ENCODE results near the gene LOC128125822.

LOC128125822 gene

DNA sequence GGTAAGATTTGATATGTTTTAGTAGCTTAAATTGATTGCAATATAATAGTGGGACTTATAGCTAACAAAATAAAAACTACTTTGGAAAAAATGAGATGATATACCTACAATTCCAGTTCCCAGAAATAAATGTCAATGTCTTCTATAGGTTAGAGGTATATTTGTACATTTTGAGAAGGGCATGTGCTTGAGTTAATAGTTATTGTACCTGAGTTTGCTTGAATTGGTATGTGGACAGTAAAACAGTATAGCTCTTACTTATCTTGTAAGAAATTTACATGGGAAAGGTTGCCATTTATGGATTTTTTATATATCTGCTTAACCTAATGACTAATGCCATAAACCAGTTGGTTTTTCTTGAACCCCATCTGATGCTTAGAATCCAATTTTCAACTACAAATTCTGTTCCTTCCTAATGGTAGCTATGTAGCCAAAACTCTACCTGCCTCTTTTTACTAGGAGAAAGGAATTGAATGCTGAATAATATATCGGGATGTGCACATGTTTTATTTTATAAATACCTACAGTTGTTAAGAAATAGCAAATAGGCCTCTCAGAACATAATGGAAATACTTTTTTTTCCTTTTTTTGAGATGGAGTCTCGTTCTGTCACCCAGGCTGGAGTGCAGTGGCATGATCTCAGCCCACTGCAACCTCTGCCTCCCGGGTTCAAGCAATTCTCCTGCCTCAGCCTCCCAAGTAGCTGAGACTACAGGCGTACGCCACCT is 4.9 kb downstream of the LOC128125822 start:
- no peaks in the 10 kb centered on the region for H3K27me3 ChIP-seq (ENCODE audit: control insufficient read depth, insufficient read depth, low read length)
- no peaks in the 10 kb centered on the region for H3K9me3 ChIP-seq (ENCODE audit: control insufficient read depth, insufficient read depth, low read depth, low read length)
- no TSS peak for BruUV-seq (replicated peaks)
- in situ Hi-C loops (cut with HindIII; ENCODE audit: low pct_unique_long_range_greater_than_20kb, low sequenced_read_pairs) = no loop called here
- H3K4me1 ChIP-seq (ENCODE audit: control insufficient read depth, insufficient read depth, low read length) = peaks cover 11% of the 10 kb centered on the region; the same call in 1 of the 2 replicates
- peaks cover 53% of the 10 kb centered on the region for H3K36me3 ChIP-seq (ENCODE audit: control insufficient read depth, insufficient read depth, low read length)
- intact Hi-C loops (cut with micrococcal nuclease; ENCODE audit: unreplicated experiment) = no loop called here
- no peak overlapping the region for H3K4me3 ChIP-seq (ENCODE audit: low read depth in 2 of 2, low read length in 2 of 2)
- CTCF ChIA-PET = interaction anchor here (0.6 kb wide), 1 partner anchor 11 kb away, joined by 3 read pairs; no protein-coding TSS in a partner anchor
- POLR2A ChIA-PET = no interaction called here
- ATAC-seq (no peak), DNase-seq (ENCODE audit: low read depth, low spot score) (no peak)
- H3K27ac ChIP-seq (ENCODE audit: low read length) = no peak overlapping the region
- TF ChIP-seq TCF7L2 (IDR thresholded peaks at IDR 0.05; ENCODE audit: low read depth, low read length) (no peak), SIN3A (IDR thresholded peaks at IDR 0.05; ENCODE audit: borderline replicate concordance, insufficient read depth, low read depth, low read length) (no peak), POLR2AphosphoS5 (IDR thresholded peaks at IDR 0.05; ENCODE audit: low read depth, low read length) (no peak)
- TF ChIP-seq, protein P1, sequence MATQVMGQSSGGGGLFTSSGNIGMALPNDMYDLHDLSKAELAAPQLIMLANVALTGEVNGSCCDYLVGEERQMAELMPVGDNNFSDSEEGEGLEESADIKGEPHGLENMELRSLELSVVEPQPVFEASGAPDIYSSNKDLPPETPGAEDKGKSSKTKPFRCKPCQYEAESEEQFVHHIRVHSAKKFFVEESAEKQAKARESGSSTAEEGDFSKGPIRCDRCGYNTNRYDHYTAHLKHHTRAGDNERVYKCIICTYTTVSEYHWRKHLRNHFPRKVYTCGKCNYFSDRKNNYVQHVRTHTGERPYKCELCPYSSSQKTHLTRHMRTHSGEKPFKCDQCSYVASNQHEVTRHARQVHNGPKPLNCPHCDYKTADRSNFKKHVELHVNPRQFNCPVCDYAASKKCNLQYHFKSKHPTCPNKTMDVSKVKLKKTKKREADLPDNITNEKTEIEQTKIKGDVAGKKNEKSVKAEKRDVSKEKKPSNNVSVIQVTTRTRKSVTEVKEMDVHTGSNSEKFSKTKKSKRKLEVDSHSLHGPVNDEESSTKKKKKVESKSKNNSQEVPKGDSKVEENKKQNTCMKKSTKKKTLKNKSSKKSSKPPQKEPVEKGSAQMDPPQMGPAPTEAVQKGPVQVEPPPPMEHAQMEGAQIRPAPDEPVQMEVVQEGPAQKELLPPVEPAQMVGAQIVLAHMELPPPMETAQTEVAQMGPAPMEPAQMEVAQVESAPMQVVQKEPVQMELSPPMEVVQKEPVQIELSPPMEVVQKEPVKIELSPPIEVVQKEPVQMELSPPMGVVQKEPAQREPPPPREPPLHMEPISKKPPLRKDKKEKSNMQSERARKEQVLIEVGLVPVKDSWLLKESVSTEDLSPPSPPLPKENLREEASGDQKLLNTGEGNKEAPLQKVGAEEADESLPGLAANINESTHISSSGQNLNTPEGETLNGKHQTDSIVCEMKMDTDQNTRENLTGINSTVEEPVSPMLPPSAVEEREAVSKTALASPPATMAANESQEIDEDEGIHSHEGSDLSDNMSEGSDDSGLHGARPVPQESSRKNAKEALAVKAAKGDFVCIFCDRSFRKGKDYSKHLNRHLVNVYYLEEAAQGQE (IDR thresholded peaks at IDR 0.05; ENCODE audit: insufficient read depth in 1 of 2, low read depth in 2 of 2, low read length in 1 of 2) = no peak
- TF ChIP-seq, protein P2, sequence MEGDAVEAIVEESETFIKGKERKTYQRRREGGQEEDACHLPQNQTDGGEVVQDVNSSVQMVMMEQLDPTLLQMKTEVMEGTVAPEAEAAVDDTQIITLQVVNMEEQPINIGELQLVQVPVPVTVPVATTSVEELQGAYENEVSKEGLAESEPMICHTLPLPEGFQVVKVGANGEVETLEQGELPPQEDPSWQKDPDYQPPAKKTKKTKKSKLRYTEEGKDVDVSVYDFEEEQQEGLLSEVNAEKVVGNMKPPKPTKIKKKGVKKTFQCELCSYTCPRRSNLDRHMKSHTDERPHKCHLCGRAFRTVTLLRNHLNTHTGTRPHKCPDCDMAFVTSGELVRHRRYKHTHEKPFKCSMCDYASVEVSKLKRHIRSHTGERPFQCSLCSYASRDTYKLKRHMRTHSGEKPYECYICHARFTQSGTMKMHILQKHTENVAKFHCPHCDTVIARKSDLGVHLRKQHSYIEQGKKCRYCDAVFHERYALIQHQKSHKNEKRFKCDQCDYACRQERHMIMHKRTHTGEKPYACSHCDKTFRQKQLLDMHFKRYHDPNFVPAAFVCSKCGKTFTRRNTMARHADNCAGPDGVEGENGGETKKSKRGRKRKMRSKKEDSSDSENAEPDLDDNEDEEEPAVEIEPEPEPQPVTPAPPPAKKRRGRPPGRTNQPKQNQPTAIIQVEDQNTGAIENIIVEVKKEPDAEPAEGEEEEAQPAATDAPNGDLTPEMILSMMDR (IDR thresholded peaks at IDR 0.05) = no peak

DNA sequence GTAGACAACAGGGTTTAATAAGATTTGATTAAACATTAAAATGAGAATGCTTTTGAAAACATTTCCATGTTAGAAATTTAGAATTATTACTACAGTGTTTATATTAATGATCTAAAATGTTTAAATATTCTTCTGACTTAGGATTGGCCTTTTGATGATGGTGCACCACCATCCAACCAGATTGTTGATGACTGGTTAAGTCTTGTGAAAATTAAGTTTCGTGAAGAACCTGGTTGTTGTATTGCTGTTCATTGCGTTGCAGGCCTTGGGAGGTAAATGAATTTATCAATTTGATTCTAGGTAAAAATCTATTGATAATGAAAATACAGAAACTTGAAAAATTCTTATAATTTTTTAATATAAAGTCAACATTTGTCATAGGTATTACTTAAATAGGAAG is 6.5 kb downstream of the LOC128125822 start:
- in situ Hi-C loops (cut with HindIII; ENCODE audit: low pct_unique_long_range_greater_than_20kb, low sequenced_read_pairs) (no loop called here), intact Hi-C loops (cut with micrococcal nuclease; ENCODE audit: unreplicated experiment) (no loop called here)
- peaks cover 11% of the 10 kb centered on the region; the same call in 1 of the 2 replicates for H3K4me1 ChIP-seq (ENCODE audit: control insufficient read depth, insufficient read depth, low read length)
- ATAC-seq (no peak), DNase-seq (ENCODE audit: low read depth, low spot score) (no peak)
- BruUV-seq (replicated peaks) = no TSS peak
- H3K4me3 ChIP-seq (ENCODE audit: low read depth in 2 of 2, low read length in 2 of 2) = no peak overlapping the region
- H3K27ac ChIP-seq (ENCODE audit: low read length) = no peak overlapping the region
- ChIA-PET CTCF (no interaction called here), POLR2A (no interaction called here)
- TF ChIP-seq, protein P1 (IDR thresholded peaks at IDR 0.05; ENCODE audit: insufficient read depth in 1 of 2, low read depth in 2 of 2, low read length in 1 of 2) = no peak
- TF ChIP-seq TCF7L2 (IDR thresholded peaks at IDR 0.05; ENCODE audit: low read depth, low read length) (no peak), SIN3A (IDR thresholded peaks at IDR 0.05; ENCODE audit: borderline replicate concordance, insufficient read depth, low read depth, low read length) (no peak), POLR2AphosphoS5 (IDR thresholded peaks at IDR 0.05; ENCODE audit: low read depth, low read length) (no peak)
- TF ChIP-seq, protein P2 (IDR thresholded peaks at IDR 0.05) = no peak
- no peaks in the 10 kb centered on the region for H3K27me3 ChIP-seq (ENCODE audit: control insufficient read depth, insufficient read depth, low read length)
- H3K9me3 ChIP-seq (ENCODE audit: control insufficient read depth, insufficient read depth, low read depth, low read length) = no peaks in the 10 kb centered on the region
- peaks cover 53% of the 10 kb centered on the region for H3K36me3 ChIP-seq (ENCODE audit: control insufficient read depth, insufficient read depth, low read length)
